ENCODE results near the gene UBE3C.

Gene UBE3C

DNA sequence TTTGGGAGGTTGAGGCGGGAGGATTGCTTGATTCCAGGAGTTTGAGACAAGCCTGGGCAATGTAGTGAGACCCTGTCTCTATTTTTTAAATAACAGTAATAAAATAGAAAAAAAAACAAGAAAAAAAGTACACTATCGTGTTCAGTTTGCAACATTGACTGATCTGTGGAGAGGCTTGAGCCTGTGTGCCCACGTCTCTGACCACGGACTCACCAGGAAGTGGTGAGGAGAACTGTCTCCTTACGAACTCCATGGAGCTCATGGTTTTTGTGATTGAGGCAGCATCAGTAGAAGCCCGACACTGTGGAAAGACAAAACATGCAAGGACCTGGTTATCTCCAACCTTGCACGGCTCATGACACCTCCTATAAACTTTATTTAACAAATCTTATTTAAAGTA, 174.2 kb downstream of the UBE3C start:
- H3K27ac ChIP-seq = no peak overlapping the region
- H3K27me3 ChIP-seq (ENCODE audit: insufficient read depth, low read depth) = no peaks in the 10 kb centered on the region
- H3K9ac ChIP-seq = no peak overlapping the region
- no peaks in the 10 kb centered on the region for H3K4me1 ChIP-seq (ENCODE audit: low read depth, poor library complexity, severe bottlenecking)
- H4K20me1 ChIP-seq (ENCODE audit: insufficient read depth) = no peaks in the 10 kb centered on the region
- no peaks in the 10 kb centered on the region for H3K36me3 ChIP-seq (ENCODE audit: insufficient read depth)
- TF ChIP-seq, protein P1, sequence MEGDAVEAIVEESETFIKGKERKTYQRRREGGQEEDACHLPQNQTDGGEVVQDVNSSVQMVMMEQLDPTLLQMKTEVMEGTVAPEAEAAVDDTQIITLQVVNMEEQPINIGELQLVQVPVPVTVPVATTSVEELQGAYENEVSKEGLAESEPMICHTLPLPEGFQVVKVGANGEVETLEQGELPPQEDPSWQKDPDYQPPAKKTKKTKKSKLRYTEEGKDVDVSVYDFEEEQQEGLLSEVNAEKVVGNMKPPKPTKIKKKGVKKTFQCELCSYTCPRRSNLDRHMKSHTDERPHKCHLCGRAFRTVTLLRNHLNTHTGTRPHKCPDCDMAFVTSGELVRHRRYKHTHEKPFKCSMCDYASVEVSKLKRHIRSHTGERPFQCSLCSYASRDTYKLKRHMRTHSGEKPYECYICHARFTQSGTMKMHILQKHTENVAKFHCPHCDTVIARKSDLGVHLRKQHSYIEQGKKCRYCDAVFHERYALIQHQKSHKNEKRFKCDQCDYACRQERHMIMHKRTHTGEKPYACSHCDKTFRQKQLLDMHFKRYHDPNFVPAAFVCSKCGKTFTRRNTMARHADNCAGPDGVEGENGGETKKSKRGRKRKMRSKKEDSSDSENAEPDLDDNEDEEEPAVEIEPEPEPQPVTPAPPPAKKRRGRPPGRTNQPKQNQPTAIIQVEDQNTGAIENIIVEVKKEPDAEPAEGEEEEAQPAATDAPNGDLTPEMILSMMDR (conservative IDR thresholded peaks at IDR 0.05; ENCODE audit: low read depth, low read length) = no peak
- H3K4me2 ChIP-seq = no peak overlapping the region
- no peaks in the 10 kb centered on the region for H3K79me2 ChIP-seq (ENCODE audit: insufficient read depth, low read depth)
- H3K4me3 ChIP-seq (IDR thresholded peaks at IDR 0.05; ENCODE audit: insufficient read depth, low read depth, low read length) = no peak overlapping the region
- H2AFZ ChIP-seq (ENCODE audit: low read depth) = no peak overlapping the region

DNA sequence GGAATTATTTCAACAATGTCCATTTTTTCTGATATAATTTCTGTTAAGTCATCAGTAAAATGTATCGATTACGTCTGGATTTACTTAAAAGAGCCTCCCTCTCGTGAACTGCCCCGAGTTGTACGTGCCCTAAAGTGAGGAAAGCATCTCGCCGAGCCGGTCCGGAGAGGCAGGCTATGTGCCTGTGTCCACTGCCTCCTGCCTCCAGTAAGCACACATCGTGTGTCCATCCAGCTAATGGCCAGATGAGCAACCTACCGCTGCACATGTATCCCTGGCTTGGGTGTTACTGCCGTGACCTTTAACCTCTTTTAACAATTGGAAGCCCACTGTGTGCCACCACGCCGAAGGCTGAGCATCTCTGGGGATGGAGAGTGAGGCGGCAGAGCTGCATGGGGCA, 174.9 kb downstream of the UBE3C start:
- TF ChIP-seq, protein P1 (conservative IDR thresholded peaks at IDR 0.05; ENCODE audit: low read depth, low read length) = no peak

DNA sequence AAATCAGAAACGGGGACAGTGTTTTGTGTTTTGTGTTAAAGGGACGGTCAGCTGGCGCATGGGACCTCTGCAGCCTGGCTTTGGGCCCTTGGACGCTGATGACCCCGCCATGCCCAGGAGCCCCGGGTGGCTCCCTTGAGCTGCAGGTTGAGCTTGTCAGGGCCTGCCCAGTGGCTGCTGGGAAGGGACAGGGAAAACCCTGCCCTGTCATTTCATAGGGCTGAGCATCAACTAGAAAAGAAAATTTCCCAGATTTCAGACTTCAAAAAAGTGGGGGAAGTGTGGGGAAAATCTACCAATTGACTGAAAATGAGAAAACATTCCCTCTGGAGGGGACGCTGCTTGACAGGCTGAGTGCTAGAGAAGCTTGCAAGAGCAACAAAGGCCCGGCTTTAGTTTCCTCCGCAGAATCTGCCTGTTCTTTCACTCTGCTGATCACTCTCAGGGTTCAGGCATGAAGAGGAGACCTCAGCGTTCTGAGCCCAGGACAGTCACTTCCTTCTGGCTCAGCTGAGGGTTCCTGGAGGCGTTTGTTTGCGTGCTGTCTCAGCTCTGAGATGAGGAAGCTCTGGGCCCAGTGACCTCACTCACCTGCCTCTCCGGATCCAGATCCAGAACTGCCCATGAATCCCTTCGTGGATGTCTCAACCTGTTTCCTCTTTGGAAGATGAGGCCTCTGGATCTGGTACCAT, 179.4 kb downstream of the UBE3C start:
- TF ChIP-seq, protein P1 (conservative IDR thresholded peaks at IDR 0.05; ENCODE audit: low read depth, low read length) = no peak
- Histone ChIP-seq H3K27me3 (ENCODE audit: insufficient read depth, low read depth) (no peaks in the 10 kb centered on the region), H2AFZ (ENCODE audit: low read depth) (no peak overlapping the region), H3K4me2 (no peak overlapping the region), H3K79me2 (ENCODE audit: insufficient read depth, low read depth) (no peaks in the 10 kb centered on the region), H4K20me1 (ENCODE audit: insufficient read depth) (no peaks in the 10 kb centered on the region), H3K9ac (no peak overlapping the region), H3K4me3 (IDR thresholded peaks at IDR 0.05; ENCODE audit: insufficient read depth, low read depth, low read length) (no peak overlapping the region), H3K4me1 (ENCODE audit: low read depth, poor library complexity, severe bottlenecking) (peaks cover 8% of the 10 kb centered on the region), H3K27ac (no peak overlapping the region), H3K36me3 (ENCODE audit: insufficient read depth) (no peaks in the 10 kb centered on the region)

More for the DNA sequence above, 174.9 kb downstream of the UBE3C start:
- H3K4me1 ChIP-seq (ENCODE audit: low read depth, poor library complexity, severe bottlenecking) = no peaks in the 10 kb centered on the region
- H2AFZ ChIP-seq (ENCODE audit: low read depth) = no peak overlapping the region
- no peak overlapping the region for H3K27ac ChIP-seq
- no peak overlapping the region for H3K4me3 ChIP-seq (IDR thresholded peaks at IDR 0.05; ENCODE audit: insufficient read depth, low read depth, low read length)
- H3K27me3 ChIP-seq (ENCODE audit: insufficient read depth, low read depth) = no peaks in the 10 kb centered on the region
- no peaks in the 10 kb centered on the region for H4K20me1 ChIP-seq (ENCODE audit: insufficient read depth)
- H3K36me3 ChIP-seq (ENCODE audit: insufficient read depth) = no peaks in the 10 kb centered on the region
- no peak overlapping the region for H3K4me2 ChIP-seq
- H3K9ac ChIP-seq = no peak overlapping the region
- no peaks in the 10 kb centered on the region for H3K79me2 ChIP-seq (ENCODE audit: insufficient read depth, low read depth)
